Activated CD4-positive, alpha-beta T cell treated with anti-CD3 and anti-CD28 coated beads, Interleukin-2, amount 10 ng/mL, durations not matched to agents 7 days and 5 days (primary cell): Measurements from ENCODE around the gene SUSD1. TPM values are rescaled to one million over a fixed set of nuclear protein-coding genes. Genes with fewer than 3 reads are reported as not detected.

Source experiments
- CTCF ChIA-PET: fragments of 350-600 bp; sonication (Branson Sonifier 250); formaldehyde crosslinking; loops from one replicate; lab custom pipeline; 2021; ENCODE audit warnings: antibody characterized with exemption; lab: Charles Lee
- POLR2A ChIA-PET: fragments of 350-600 bp; sonication (Branson Sonifier 250); formaldehyde crosslinking; loops from one replicate; lab custom pipeline; 2021; ENCODE audit warnings: antibody characterized with exemption; lab: Charles Lee
- DNase-seq: peaks from one replicate; pipeline ENCODE4 v3.0.0-alpha.2; 2020
- H3K27ac Mint-ChIP-seq: one replicate; pipeline ENCODE4 v1.8.0; 2021; ENCODE audit warnings: mild to moderate bottlenecking, moderate library complexity, mixed read lengths
- H3K27me3 Mint-ChIP-seq: one replicate; pipeline ENCODE4 v1.8.0; 2021; ENCODE audit warnings: mixed read lengths
- H3K36me3 Mint-ChIP-seq: one replicate; pipeline ENCODE4 v1.8.0; 2021; ENCODE audit warnings: low read depth, mixed read lengths
- H3K4me1 Mint-ChIP-seq: one replicate; pipeline ENCODE4 v1.8.0; 2021; ENCODE audit warnings: mixed read lengths
- H3K4me3 Mint-ChIP-seq: one replicate; pipeline ENCODE4 v1.8.0; 2021; ENCODE audit warnings: mild to moderate bottlenecking, moderate library complexity, mixed read lengths
- H3K9me3 Mint-ChIP-seq: one replicate; pipeline ENCODE4 v1.8.0; 2021; ENCODE audit warnings: mixed read lengths
- total RNA-seq, 2 experiments: library from RNA; stranded (reverse); gene quantifications; one replicate each; pipeline ENCODE4 v1.2.3, GENCODE V29; 2021

The SUSD1 gene
- total RNA-seq, 2 experiments from 2014 or later: 12.0 to 14.7 TPM

- Mint-ChIP-seq H3K27ac (no peak overlapping the region), H3K27me3 (no peaks in the 10 kb centered on the region), H3K4me1 (peaks cover 10% of the 10 kb centered on the region), H3K36me3 (peaks cover 43% of the 10 kb centered on the region), H3K4me3 (no peak overlapping the region), H3K9me3 (peaks cover 17% of the 10 kb centered on the region)
- POLR2A ChIA-PET: no interaction called here
- DNase-seq: no peak
- CTCF ChIA-PET: interaction anchor here (0.6 to 1.3 kb wide), 3 partner anchors 16 to 149 kb away, joined by 3 to 7 read pairs (median 3); no protein-coding TSS in a partner anchor
These were observed 124.3 kb downstream of the SUSD1 start for GRCh38 chr9:112050544-112051475.

GRCh38 chr9:112049811-112050516, 125.1 kb downstream of the SUSD1 start:
- CTCF ChIA-PET: interaction anchor here (0.9 to 1.0 kb wide), 2 partner anchors 15 to 20 kb away, joined by 3 read pairs; no protein-coding TSS in a partner anchor
- POLR2A ChIA-PET: interaction anchor here (0.7 kb wide), 1 partner anchor 440 kb away, joined by 3 read pairs; no protein-coding TSS in a partner anchor
- no peak for DNase-seq
- Mint-ChIP-seq H3K9me3 (peaks cover 21% of the 10 kb centered on the region), H3K27me3 (peaks cover 2% of the 10 kb centered on the region), H3K27ac (no peak overlapping the region), H3K4me3 (no peak overlapping the region), H3K4me1 (peaks cover 10% of the 10 kb centered on the region), H3K36me3 (peaks cover 51% of the 10 kb centered on the region)

GRCh38 chr9:112048924-112049691, 126.0 kb downstream of the SUSD1 start:
- peaks cover 10% of the 10 kb centered on the region for H3K4me1 Mint-ChIP-seq
- CTCF ChIA-PET: interaction anchor here (0.9 to 1.0 kb wide), 2 partner anchors 14 to 19 kb away, joined by 3 read pairs; no protein-coding TSS in a partner anchor
- POLR2A ChIA-PET: interaction anchor here (0.7 kb wide), 1 partner anchor 441 kb away, joined by 3 read pairs; no protein-coding TSS in a partner anchor
- peaks cover 21% of the 10 kb centered on the region for H3K9me3 Mint-ChIP-seq
- peaks cover 47% of the 10 kb centered on the region for H3K36me3 Mint-ChIP-seq
- H3K27ac Mint-ChIP-seq: no peak overlapping the region
- H3K27me3 Mint-ChIP-seq: peaks cover 2% of the 10 kb centered on the region
- DNase-seq: no peak
- H3K4me3 Mint-ChIP-seq: no peak overlapping the region

GRCh38 chr9:112047538-112048066, 127.5 kb downstream of the SUSD1 start:
- H3K9me3 Mint-ChIP-seq: peaks cover 21% of the 10 kb centered on the region
- H3K4me3 Mint-ChIP-seq: no peak overlapping the region
- peaks cover 42% of the 10 kb centered on the region for H3K36me3 Mint-ChIP-seq
- H3K4me1 Mint-ChIP-seq: peaks cover 10% of the 10 kb centered on the region
- POLR2A ChIA-PET: no interaction called here
- H3K27me3 Mint-ChIP-seq: peaks cover 2% of the 10 kb centered on the region
- no peak overlapping the region for H3K27ac Mint-ChIP-seq
- CTCF ChIA-PET: no interaction called here
- DNase-seq: no peak

- DNase-seq: no peak
- Mint-ChIP-seq H3K4me3 (no peak overlapping the region), H3K36me3 (peaks cover 40% of the 10 kb centered on the region), H3K27me3 (peaks cover 2% of the 10 kb centered on the region), H3K27ac (no peak overlapping the region), H3K4me1 (peaks cover 16% of the 10 kb centered on the region), H3K9me3 (peaks cover 21% of the 10 kb centered on the region)
- POLR2A ChIA-PET: no interaction called here
- CTCF ChIA-PET: interaction anchor here (0.6 kb wide), 1 partner anchor 25 kb away, joined by 3 read pairs; no protein-coding TSS in a partner anchor
These were observed 128.9 kb downstream of the SUSD1 start for GRCh38 chr9:112046181-112046580.

GRCh38 chr9:112044881-112045280, 130.2 kb downstream of the SUSD1 start:
- H3K36me3 Mint-ChIP-seq: peaks cover 47% of the 10 kb centered on the region
- DNase-seq: no peak
- H3K9me3 Mint-ChIP-seq: peaks cover 21% of the 10 kb centered on the region
- H3K27me3 Mint-ChIP-seq: peaks cover 2% of the 10 kb centered on the region
- ChIA-PET CTCF (interaction anchor here (0.5 to 1.7 kb wide), 3 partner anchors 14 to 516 kb away, joined by 3 to 4 read pairs (median 3); no protein-coding TSS in a partner anchor), POLR2A (no interaction called here)
- H3K27ac Mint-ChIP-seq: no peak overlapping the region
- peaks cover 18% of the 10 kb centered on the region for H3K4me1 Mint-ChIP-seq
- no peak overlapping the region for H3K4me3 Mint-ChIP-seq

- CTCF ChIA-PET: interaction anchor here (0.5 to 1.7 kb wide), 3 partner anchors 13 to 515 kb away, joined by 3 to 4 read pairs (median 3); no protein-coding TSS in a partner anchor
- POLR2A ChIA-PET: no interaction called here
- peaks cover 2% of the 10 kb centered on the region for H3K27me3 Mint-ChIP-seq
- H3K27ac Mint-ChIP-seq: no peak overlapping the region
- H3K4me1 Mint-ChIP-seq: peaks cover 24% of the 10 kb centered on the region
- no peak for DNase-seq
- peaks cover 20% of the 10 kb centered on the region for H3K9me3 Mint-ChIP-seq
- H3K36me3 Mint-ChIP-seq: peaks cover 50% of the 10 kb centered on the region
- no peak overlapping the region for H3K4me3 Mint-ChIP-seq
These were observed 130.9 kb downstream of the SUSD1 start for GRCh38 chr9:112044186-112044585.

GRCh38 chr9:112043423-112043822, 131.7 kb downstream of the SUSD1 start:
- Mint-ChIP-seq H3K27ac (no peak overlapping the region), H3K9me3 (peaks cover 13% of the 10 kb centered on the region), H3K36me3 (peaks cover 43% of the 10 kb centered on the region), H3K4me1 (peaks cover 30% of the 10 kb centered on the region), H3K27me3 (peaks cover 2% of the 10 kb centered on the region), H3K4me3 (no peak overlapping the region)
- ChIA-PET POLR2A (no interaction called here), CTCF (interaction anchor here (0.7 to 1.7 kb wide), 3 partner anchors 12 to 120 kb away, joined by 3 to 4 read pairs (median 3); no protein-coding TSS in a partner anchor)
- DNase-seq: no peak

GRCh38 chr9:112042769-112043168, 132.3 kb downstream of the SUSD1 start:
- Mint-ChIP-seq H3K27ac (no peak overlapping the region), H3K4me1 (peaks cover 33% of the 10 kb centered on the region), H3K4me3 (no peak overlapping the region), H3K9me3 (peaks cover 8% of the 10 kb centered on the region), H3K27me3 (peaks cover 2% of the 10 kb centered on the region), H3K36me3 (peaks cover 38% of the 10 kb centered on the region)
- CTCF ChIA-PET: no interaction called here
- no peak for DNase-seq
- POLR2A ChIA-PET: no interaction called here

- ChIA-PET CTCF (interaction anchor here (0.8 kb wide), 1 partner anchor 28 kb away, joined by 3 read pairs; no protein-coding TSS in a partner anchor), POLR2A (no interaction called here)
- Mint-ChIP-seq H3K27ac (no peak overlapping the region), H3K27me3 (peaks cover 2% of the 10 kb centered on the region), H3K4me1 (peaks cover 34% of the 10 kb centered on the region), H3K4me3 (no peak overlapping the region), H3K36me3 (peaks cover 33% of the 10 kb centered on the region), H3K9me3 (peaks cover 5% of the 10 kb centered on the region)
- no peak for DNase-seq
These were observed 132.9 kb downstream of the SUSD1 start for GRCh38 chr9:112042244-112042638.

GRCh38 chr9:112041536-112042243, 133.4 kb downstream of the SUSD1 start:
- ChIA-PET CTCF (interaction anchor here (0.8 to 1.1 kb wide), 2 partner anchors 27 to 145 kb away, joined by 3 read pairs; partner anchors contain the start of gene UGCG), POLR2A (no interaction called here)
- H3K27ac Mint-ChIP-seq: no peak overlapping the region
- H3K9me3 Mint-ChIP-seq: peaks cover 3% of the 10 kb centered on the region
- peaks cover 29% of the 10 kb centered on the region for H3K36me3 Mint-ChIP-seq
- H3K4me3 Mint-ChIP-seq: no peak overlapping the region
- no peak for DNase-seq
- peaks cover 36% of the 10 kb centered on the region for H3K4me1 Mint-ChIP-seq
- H3K27me3 Mint-ChIP-seq: peaks cover 2% of the 10 kb centered on the region
